Central memory CD8-positive, alpha-beta T cell (primary cell): ENCODE measurements around the gene BHLHE40.

Source experiments
- ATAC-seq: fragments of 150-1000 bp; cut with Tn5 transposase; replicated peaks from 2 replicates; pipeline ENCODE4 v1.10.0; 2022; ENCODE audit warnings: mild to moderate bottlenecking, moderate FRiP score, moderate number of reproducible peaks; ENCODE audit not compliant: poor library complexity, severe bottlenecking; ENCODE audit errors: extremely low read depth
- DNase-seq, 2 donors: peaks; one replicate each; pipeline ENCODE4 v3.0.0; 2021; ENCODE audit warnings: low spot score in 2 of 2
- H3K27ac Mint-ChIP-seq: one replicate; pipeline ENCODE4 v1.8.0; 2022; ENCODE audit warnings: low read depth, mild to moderate bottlenecking, moderate library complexity, mixed read lengths
- H3K27me3 Mint-ChIP-seq: one replicate; pipeline ENCODE4 v1.8.0; 2022; ENCODE audit warnings: mixed read lengths
- H3K36me3 Mint-ChIP-seq: one replicate; pipeline ENCODE4 v1.8.0; 2022; ENCODE audit warnings: mild to moderate bottlenecking, moderate library complexity, mixed read lengths; ENCODE audit not compliant: insufficient read depth
- H3K4me1 Mint-ChIP-seq: one replicate; pipeline ENCODE4 v1.8.0; 2022; ENCODE audit warnings: mixed read lengths
- H3K4me3 Mint-ChIP-seq: one replicate; pipeline ENCODE4 v1.8.0; 2022; ENCODE audit warnings: mild to moderate bottlenecking, moderate library complexity, mixed read lengths
- H3K9me3 Mint-ChIP-seq: one replicate; pipeline ENCODE4 v1.8.0; 2022; ENCODE audit warnings: mixed read lengths

The BHLHE40 gene

GRCh38 chr3:5023777-5024346 is 44.6 kb downstream of the BHLHE40 start:
- Mint-ChIP-seq H3K4me3 (no peak overlapping the region), H3K27ac (no peak overlapping the region), H3K27me3 (no peaks in the 10 kb centered on the region), H3K4me1 (peaks cover 21% of the 10 kb centered on the region), H3K36me3 (peaks cover 2% of the 10 kb centered on the region), H3K9me3 (no peaks in the 10 kb centered on the region)
- no peak for ATAC-seq
- no peak for DNase-seq

- Mint-ChIP-seq H3K4me1 (peaks cover 14% of the 10 kb centered on the region), H3K9me3 (no peaks in the 10 kb centered on the region), H3K36me3 (peaks cover 2% of the 10 kb centered on the region), H3K27ac (peak overlapping the region; percentile 89), H3K4me3 (peak overlapping the region; percentile 86), H3K27me3 (no peaks in the 10 kb centered on the region)
- ATAC-seq, result no peak
- DNase-seq, result no peak
Observed at GRCh38 chr3:5026046-5026362, 46.8 kb downstream of the BHLHE40 start.

GRCh38 chr3:5029715-5030114 is 50.5 kb downstream of the BHLHE40 start:
- ATAC-seq (no peak), DNase-seq (no peak)
- no peaks in the 10 kb centered on the region for H3K27me3 Mint-ChIP-seq
- H3K4me3 Mint-ChIP-seq, result no peak overlapping the region
- peaks cover 2% of the 10 kb centered on the region for H3K36me3 Mint-ChIP-seq
- H3K9me3 Mint-ChIP-seq, result no peaks in the 10 kb centered on the region
- H3K27ac Mint-ChIP-seq, result no peak overlapping the region
- H3K4me1 Mint-ChIP-seq, result no peaks in the 10 kb centered on the region

GRCh38 chr3:5030152-5030551 is 50.9 kb downstream of the BHLHE40 start:
- Mint-ChIP-seq H3K9me3 (no peaks in the 10 kb centered on the region), H3K4me1 (no peaks in the 10 kb centered on the region), H3K27ac (no peak overlapping the region), H3K4me3 (no peak overlapping the region), H3K36me3 (peaks cover 2% of the 10 kb centered on the region), H3K27me3 (no peaks in the 10 kb centered on the region)
- no peak for ATAC-seq
- DNase-seq, result no peak

GRCh38 chr3:5032844-5033243 is 53.6 kb downstream of the BHLHE40 start:
- Mint-ChIP-seq H3K27ac (no peak overlapping the region), H3K4me3 (no peak overlapping the region), H3K4me1 (peaks cover 6% of the 10 kb centered on the region), H3K9me3 (no peaks in the 10 kb centered on the region), H3K27me3 (no peaks in the 10 kb centered on the region), H3K36me3 (no peaks in the 10 kb centered on the region)
- DNase-seq, result no peak
- ATAC-seq, result no peak
